HCT116 (cell line): Measurements from ENCODE around the gene MLH3. TPM values are rescaled to one million over a fixed set of nuclear protein-coding genes. Genes with fewer than 3 reads are reported as not detected.

Experiments used
- ATAC-seq: fragments of 200-7000 bp; cut with Tn5 transposase; 2 replicates; pipeline ENCODE4 v1.9.1; 2020; ENCODE audit warnings: mild to moderate bottlenecking, moderate library complexity
- BruUV-seq: library from RNA; stranded (reverse); fragments of 400-500 nt; replicated peaks from 2 replicates; lab custom pipeline; 2021; lab: Mats Ljungman, UMichigan
- CTCF ChIA-PET: fragments of 300-600 bp; sonication (Branson Sonifier 250); formaldehyde crosslinking; loops from one replicate; lab custom pipeline; 2021; ENCODE audit warnings: antibody characterized with exemption; lab: Charles Lee
- POLR2A ChIA-PET: fragments of 300-600, 350-600 bp; sonication (Branson Sonifier 250); formaldehyde crosslinking; loops from one replicate; lab custom pipeline; 2021; ENCODE audit warnings: antibody characterized with exemption; lab: Charles Lee
- RAD21 ChIA-PET, 2 experiments: fragments of 300-600 bp; sonication (Branson Sonifier 250); formaldehyde crosslinking; loops; one replicate each; lab custom pipeline; 2023; ENCODE audit warnings: low total read pairs in 2 of 2; ENCODE audit not compliant: uncharacterized antibody in 2 of 2, unreplicated experiment in 2 of 2, low non-redundant PET in 1 of 2; lab: Charles Lee
- DNase-seq: peaks from one replicate; pipeline ENCODE4 v3.0.0-alpha.2; 2010; ENCODE audit warnings: low read depth, low spot score
- H2AFZ ChIP-seq: fragments of 200-600 bp; shearing (Covaris generic), sonication (generic); 2 replicates; pipeline ENCODE4 v1.6.1; 2017; ENCODE audit warnings: low read depth, mixed run types, mixed read lengths, antibody characterized with exemption, low read length; ENCODE audit not compliant: poor library complexity, severe bottlenecking
- H3K27ac ChIP-seq: 2 replicates; pipeline ENCODE4 v1.5.1; 2012; ENCODE audit warnings: low read depth, low read length
- H3K27me3 ChIP-seq: fragments of 200-600 bp; sonication (generic); 2 replicates; pipeline ENCODE4 v1.6.1; 2016; ENCODE audit warnings: mixed run types, low read length, mixed read lengths; ENCODE audit not compliant: insufficient read depth
- H3K36me3 ChIP-seq, 2 experiments: fragments of 200-500 bp in 1 of 2; fragments of 200-600 bp in 1 of 2; sonication (Bioruptor generic) in 1 of 2; sonication (generic) in 1 of 2; 2 replicates each; pipeline versions ENCODE4 v1.5.1 to v1.6.1; 2014 to 2016; ENCODE audit warnings: low read length in 2 of 2, inconsistent platforms in 1 of 2, mixed read lengths in 1 of 2, mixed run types in 1 of 2; ENCODE audit not compliant: insufficient read depth in 2 of 2, control insufficient read depth in 1 of 2
- H3K4me1 ChIP-seq, 2 experiments: fragments of 200-600 bp in 1 of 2; sonication (generic) in 1 of 2; 2 replicates each; pipeline versions ENCODE4 v1.5.1 to v1.6.1; 2012 to 2017; ENCODE audit warnings: low read length in 2 of 2, inconsistent platforms in 1 of 2, mild to moderate bottlenecking in 1 of 2, mixed read lengths in 1 of 2, mixed run types in 1 of 2, moderate library complexity in 1 of 2; ENCODE audit not compliant: insufficient read depth in 2 of 2, control insufficient read depth in 1 of 2
- H3K4me2 ChIP-seq: fragments of 200-600 bp; sonication (generic); 2 replicates; pipeline ENCODE4 v1.6.1; 2017; ENCODE audit warnings: mixed run types, low read length, mixed read lengths
- H3K4me3 ChIP-seq, 2 experiments: fragments of 200-600 bp in 1 of 2; sonication (generic) in 1 of 2; replicated peaks in 1 of 2; 2 replicates each; pipeline ENCODE4 v1.5.1; 2011 to 2016; ENCODE audit warnings: low read length in 2 of 2, control low read depth in 1 of 2, low read depth in 1 of 2, mild to moderate bottlenecking in 1 of 2, mixed read lengths in 1 of 2, mixed run types in 1 of 2
- H3K79me2 ChIP-seq: fragments of 200-600 bp; sonication (generic); 2 replicates; pipeline ENCODE4 v1.6.1; 2017; ENCODE audit warnings: mild to moderate bottlenecking, mixed run types, low read length, moderate library complexity, mixed read lengths; ENCODE audit not compliant: insufficient read depth
- H3K9ac ChIP-seq: fragments of 200-600 bp; sonication (generic); 2 replicates; pipeline ENCODE4 v1.6.1; 2016; ENCODE audit warnings: low read length, mixed read lengths
- H3K9me2 ChIP-seq: fragments of 200-600 bp; sonication (generic), shearing (Covaris generic); 2 replicates; pipeline ENCODE4 v1.6.1; 2017; ENCODE audit warnings: mixed run types, mild to moderate bottlenecking, moderate library complexity; ENCODE audit not compliant: insufficient read depth
- H3K9me3 ChIP-seq, 2 experiments: fragments of 200-500 bp in 1 of 2; fragments of 200-600 bp in 1 of 2; sonication (Bioruptor generic) in 1 of 2; sonication (generic) in 1 of 2; 2 replicates each; pipeline ENCODE4 v1.6.1; 2014 to 2017; ENCODE audit warnings: low read length in 2 of 2, mixed read lengths in 2 of 2, inconsistent platforms in 1 of 2, low read depth in 1 of 2, mild to moderate bottlenecking in 1 of 2, mixed run types in 1 of 2, moderate library complexity in 1 of 2; ENCODE audit not compliant: control insufficient read depth in 1 of 2, insufficient read depth in 1 of 2
- H4K20me1 ChIP-seq: fragments of 200-600 bp; sonication (generic), shearing (Covaris generic); 2 replicates; pipeline ENCODE4 v1.6.1; 2017; ENCODE audit warnings: mixed run types, mild to moderate bottlenecking, moderate library complexity; ENCODE audit not compliant: insufficient read depth
- ATF3 ChIP-seq: IDR thresholded peaks from 2 replicates; pipeline ENCODE4 v1.6.1; 2012
- CTCF ChIP-seq, 3 experiments: fragments of 200-600 bp in 1 of 3; sonication (generic) in 1 of 3; IDR thresholded peaks in 2 of 3; conservative IDR thresholded peaks in 1 of 3; 2 replicates each; pipeline ENCODE4 v1.5.1; 2012 to 2017; ENCODE audit warnings: low read depth in 2 of 3, low read length in 2 of 3, antibody characterized with exemption in 1 of 3, borderline replicate concordance in 1 of 3, control low read depth in 1 of 3, mild to moderate bottlenecking in 1 of 3, mixed read lengths in 1 of 3, mixed run types in 1 of 3, moderate library complexity in 1 of 3; ENCODE audit not compliant: insufficient read depth in 1 of 3
- ELF1 ChIP-seq: IDR thresholded peaks from 2 replicates; pipeline ENCODE4 v1.6.1; 2012; ENCODE audit warnings: low read depth, borderline replicate concordance
- EZH2 ChIP-seq: fragments of 200-600 bp; sonication (generic); IDR thresholded peaks from 2 replicates; pipeline ENCODE4 v1.6.1; 2017; ENCODE audit warnings: antibody characterized with exemption, mixed run types
- MAX ChIP-seq: IDR thresholded peaks from 2 replicates; pipeline ENCODE4 v1.6.1; 2012
- POLR2A ChIP-seq: IDR thresholded peaks from 2 replicates; pipeline ENCODE4 v1.7.0; 2011; ENCODE audit warnings: borderline replicate concordance; ENCODE audit not compliant: insufficient read depth, insufficient read length; ENCODE audit errors: extremely low read depth
- REST ChIP-seq: IDR thresholded peaks from 2 replicates; pipeline ENCODE4 v1.6.1; 2012; ENCODE audit warnings: low read depth
- SRF ChIP-seq: IDR thresholded peaks from 2 replicates; pipeline ENCODE4 v1.6.1; 2012; ENCODE audit warnings: low read depth
- TCF7L2 ChIP-seq: IDR thresholded peaks from 2 replicates; pipeline ENCODE4 v1.7.0; 2011; ENCODE audit warnings: borderline replicate concordance, inconsistent platforms; ENCODE audit not compliant: insufficient read depth, insufficient read length; ENCODE audit errors: extremely low read depth
- ZFX ChIP-seq: fragments of 450-650 bp; IDR thresholded peaks from 2 replicates; pipeline ENCODE4 v1.6.1; 2017
- ZNF274 ChIP-seq: fragments of 200-500 bp; sonication (Bioruptor generic); IDR thresholded peaks from 2 replicates; pipeline ENCODE4 v1.6.1; 2014; ENCODE audit warnings: mild to moderate bottlenecking, low read depth, low read length, inconsistent platforms
- intact Hi-C: fragments of 100-400 bp; cut with micrococcal nuclease; formaldehyde crosslinking; loops from 2 replicates; pipeline ENCODE4 v1.10.0; 2022
- total RNA-seq: library from RNA; stranded (reverse); gene quantifications from one replicate; pipeline ENCODE4 v1.2.1, GENCODE V29; 2021; ENCODE audit not compliant: unreplicated experiment

The MLH3 gene
- total RNA-seq, 1 experiment from 2014 or later = 14.7 TPM

- Histone ChIP-seq H3K4me3 (no peak overlapping the region), H3K9ac (no peak overlapping the region), H3K9me3 (no peaks in the 10 kb centered on the region), H3K4me2 (no peak overlapping the region), H2AFZ (no peak overlapping the region), H4K20me1 (no peaks in the 10 kb centered on the region), H3K36me3 (no peaks in the 10 kb centered on the region), H3K27ac (no peak overlapping the region), H3K4me1 (no peaks in the 10 kb centered on the region)
- ChIA-PET POLR2A (interaction anchor here (1.1 kb wide), 1 partner anchor 75 kb away, joined by 3 read pairs; the partner anchor contains the start of gene EIF2B2), CTCF (no interaction called here)
- BruUV-seq = no TSS peak
- intact Hi-C loops = no loop called here
- TF ChIP-seq POLR2A = no peak
- no peak for TF ChIP-seq ZFX
- TF ChIP-seq ATF3 = no peak
- no peak for TF ChIP-seq ELF1
- no peak for TF ChIP-seq EZH2
- no peak for TF ChIP-seq ZNF274
- no peak for TF ChIP-seq CTCF (IDR thresholded peaks at IDR 0.05 in 2 of 3, conservative IDR thresholded peaks at IDR 0.05 in 1 of 3; ENCODE audit: borderline replicate concordance in 1 of 3, insufficient read depth in 1 of 3, low read depth in 2 of 3, low read length in 2 of 3)
- no peak for TF ChIP-seq TCF7L2
- no peak for TF ChIP-seq MAX
- no peak for TF ChIP-seq SRF
- TF ChIP-seq REST = no peak
- TF ChIP-seq, all 23 proteins: peak for 0
- RAD21 ChIA-PET = no interaction called here
- no peaks in the 10 kb centered on the region for H3K27me3 ChIP-seq
- H3K9me2 ChIP-seq = no peaks in the 10 kb centered on the region
- no peaks in the 10 kb centered on the region for H3K79me2 ChIP-seq
- no peak for DNase-seq
- ATAC-seq = no peak
Observed at GRCh38 chr14:75077794-75078193, 26.5 kb upstream of the MLH3 start.
